ENCODE data around the gene ABR. TPM values are rescaled to one million over a fixed set of nuclear protein-coding genes. Genes with fewer than 3 reads are reported as not detected.

ABR gene
- total and polyA plus RNA-seq, 2 of the 8 experiments (the other 6 are each of a cell fraction or from before 2014, with no cell fraction given) = 44.8 to 47.2 TPM

DNA sequence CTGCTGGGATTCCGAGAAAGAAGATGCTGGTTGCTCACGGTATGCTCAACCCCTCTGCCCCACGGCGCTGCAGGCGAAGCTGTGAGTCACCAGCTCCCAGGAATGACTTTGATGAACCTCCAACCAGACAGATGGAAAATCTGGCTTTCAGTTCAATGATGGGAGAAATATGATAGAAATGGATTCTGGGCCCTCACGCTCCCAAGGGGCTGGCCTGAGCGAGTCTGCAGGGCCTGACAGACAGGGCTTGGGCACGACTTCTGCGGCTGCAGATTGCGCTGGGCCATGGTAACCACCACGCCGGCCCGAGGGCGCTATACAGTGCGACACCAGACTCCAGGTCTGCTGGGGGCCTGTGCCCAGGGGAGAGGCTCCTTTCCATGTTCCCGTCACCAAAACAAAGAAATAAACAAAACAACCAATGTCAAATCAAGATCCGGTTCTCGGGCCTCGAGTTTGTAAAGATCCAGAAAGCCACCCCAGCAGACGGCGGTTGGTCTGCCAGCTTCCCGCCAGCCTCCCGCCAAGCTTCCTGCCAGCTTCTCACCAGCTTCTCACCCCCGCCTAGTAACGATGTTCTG is 11.1 kb upstream of the ABR start (continued):
- TF ChIP-seq KDM5A (IDR thresholded peaks at IDR 0.05; ENCODE audit: low read length) (no peak), NRF1 (IDR thresholded peaks at IDR 0.05; ENCODE audit: low read depth, low read length) (no peak)
